Measurements from ENCODE around the gene OR4K13. TPM values are rescaled to one million over a fixed set of nuclear protein-coding genes. Genes with fewer than 3 reads are reported as not detected.

Gene OR4K13
- total RNA-seq, 1 experiment from 2014 or later: not detected

DNA sequence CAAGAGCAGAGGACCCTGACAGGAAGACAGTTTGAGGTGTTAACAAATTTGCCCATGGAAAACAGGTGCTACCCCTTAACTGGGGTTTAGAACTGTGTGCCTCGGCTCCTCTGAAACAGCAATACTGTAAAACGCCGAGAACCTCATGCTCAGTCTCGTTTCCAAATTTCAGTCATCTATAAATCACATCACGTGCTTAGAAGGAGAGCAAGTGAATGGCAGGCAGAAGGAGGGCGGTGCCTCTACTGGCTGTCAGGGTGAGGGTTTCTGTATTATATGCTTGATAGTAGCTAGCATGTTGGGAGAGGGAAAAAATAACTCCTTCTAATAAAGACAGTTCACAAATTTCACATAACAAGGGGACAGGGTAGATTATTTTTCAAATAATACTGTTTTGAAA is 4.8 kb downstream of the OR4K13 start:
- POLR2A ChIA-PET: no interaction called here

More for the DNA sequence above, 4.8 kb downstream of the OR4K13 start:
- Histone ChIP-seq H3K4me1 (ENCODE audit: control insufficient read depth in 1 of 2, insufficient read depth in 2 of 2, low read length in 2 of 2) (no peaks in the 10 kb centered on the region), H3K9ac (ENCODE audit: low read length) (no peak overlapping the region), H3K36me3 (ENCODE audit: control insufficient read depth in 1 of 2, insufficient read depth in 2 of 2, low read length in 2 of 2) (no peaks in the 10 kb centered on the region), H4K20me1 (ENCODE audit: insufficient read depth) (no peaks in the 10 kb centered on the region), H2AFZ (ENCODE audit: low read depth, low read length, poor library complexity, severe bottlenecking) (no peak overlapping the region), H3K79me2 (ENCODE audit: insufficient read depth, low read length) (no peaks in the 10 kb centered on the region), H3K4me2 (ENCODE audit: low read length) (no peak overlapping the region), H3K27ac (ENCODE audit: low read depth, low read length) (no peak overlapping the region), H3K27me3 (ENCODE audit: insufficient read depth, low read length) (no peaks in the 10 kb centered on the region), H3K9me3 (ENCODE audit: control insufficient read depth in 1 of 2, insufficient read depth in 1 of 2, low read depth in 1 of 2, low read length in 2 of 2) (peaks cover 0 to 10% of the 10 kb centered on the region in 2 experiments; a peak in 1 of 4 replicates), H3K4me3 (replicated peaks in 1 of 2; ENCODE audit: low read depth in 1 of 2, low read length in 2 of 2) (no peak overlapping the region), H3K9me2 (ENCODE audit: insufficient read depth) (no peaks in the 10 kb centered on the region)
- no TSS peak for BruUV-seq (replicated peaks)
- RAD21 ChIA-PET (ENCODE audit: low non-redundant PET in 1 of 2, low total read pairs in 2 of 2, uncharacterized antibody in 2 of 2, unreplicated experiment in 2 of 2): no interaction called here
- CTCF ChIA-PET: no interaction called here
- no peak for ATAC-seq
- no peak for TF ChIP-seq POLR2A (IDR thresholded peaks at IDR 0.05; ENCODE audit: borderline replicate concordance, extremely low read depth, insufficient read depth, insufficient read length)
- no peak for TF ChIP-seq RAD21 (IDR thresholded peaks at IDR 0.05; ENCODE audit: low read depth)
- no peak for TF ChIP-seq EGR1 (IDR thresholded peaks at IDR 0.05; ENCODE audit: low read depth)
- TF ChIP-seq, protein P1, sequence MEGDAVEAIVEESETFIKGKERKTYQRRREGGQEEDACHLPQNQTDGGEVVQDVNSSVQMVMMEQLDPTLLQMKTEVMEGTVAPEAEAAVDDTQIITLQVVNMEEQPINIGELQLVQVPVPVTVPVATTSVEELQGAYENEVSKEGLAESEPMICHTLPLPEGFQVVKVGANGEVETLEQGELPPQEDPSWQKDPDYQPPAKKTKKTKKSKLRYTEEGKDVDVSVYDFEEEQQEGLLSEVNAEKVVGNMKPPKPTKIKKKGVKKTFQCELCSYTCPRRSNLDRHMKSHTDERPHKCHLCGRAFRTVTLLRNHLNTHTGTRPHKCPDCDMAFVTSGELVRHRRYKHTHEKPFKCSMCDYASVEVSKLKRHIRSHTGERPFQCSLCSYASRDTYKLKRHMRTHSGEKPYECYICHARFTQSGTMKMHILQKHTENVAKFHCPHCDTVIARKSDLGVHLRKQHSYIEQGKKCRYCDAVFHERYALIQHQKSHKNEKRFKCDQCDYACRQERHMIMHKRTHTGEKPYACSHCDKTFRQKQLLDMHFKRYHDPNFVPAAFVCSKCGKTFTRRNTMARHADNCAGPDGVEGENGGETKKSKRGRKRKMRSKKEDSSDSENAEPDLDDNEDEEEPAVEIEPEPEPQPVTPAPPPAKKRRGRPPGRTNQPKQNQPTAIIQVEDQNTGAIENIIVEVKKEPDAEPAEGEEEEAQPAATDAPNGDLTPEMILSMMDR (IDR thresholded peaks at IDR 0.05 in 2 of 3, conservative IDR thresholded peaks at IDR 0.05 in 1 of 3; ENCODE audit: borderline replicate concordance in 1 of 3, insufficient read depth in 1 of 3, low read depth in 2 of 3, low read length in 2 of 3): no peak
- TF ChIP-seq EZH2 (IDR thresholded peaks at IDR 0.05): no peak
- TF ChIP-seq TCF7L2 (IDR thresholded peaks at IDR 0.05; ENCODE audit: borderline replicate concordance, extremely low read depth, insufficient read depth, insufficient read length): no peak
- TF ChIP-seq, protein P2, sequence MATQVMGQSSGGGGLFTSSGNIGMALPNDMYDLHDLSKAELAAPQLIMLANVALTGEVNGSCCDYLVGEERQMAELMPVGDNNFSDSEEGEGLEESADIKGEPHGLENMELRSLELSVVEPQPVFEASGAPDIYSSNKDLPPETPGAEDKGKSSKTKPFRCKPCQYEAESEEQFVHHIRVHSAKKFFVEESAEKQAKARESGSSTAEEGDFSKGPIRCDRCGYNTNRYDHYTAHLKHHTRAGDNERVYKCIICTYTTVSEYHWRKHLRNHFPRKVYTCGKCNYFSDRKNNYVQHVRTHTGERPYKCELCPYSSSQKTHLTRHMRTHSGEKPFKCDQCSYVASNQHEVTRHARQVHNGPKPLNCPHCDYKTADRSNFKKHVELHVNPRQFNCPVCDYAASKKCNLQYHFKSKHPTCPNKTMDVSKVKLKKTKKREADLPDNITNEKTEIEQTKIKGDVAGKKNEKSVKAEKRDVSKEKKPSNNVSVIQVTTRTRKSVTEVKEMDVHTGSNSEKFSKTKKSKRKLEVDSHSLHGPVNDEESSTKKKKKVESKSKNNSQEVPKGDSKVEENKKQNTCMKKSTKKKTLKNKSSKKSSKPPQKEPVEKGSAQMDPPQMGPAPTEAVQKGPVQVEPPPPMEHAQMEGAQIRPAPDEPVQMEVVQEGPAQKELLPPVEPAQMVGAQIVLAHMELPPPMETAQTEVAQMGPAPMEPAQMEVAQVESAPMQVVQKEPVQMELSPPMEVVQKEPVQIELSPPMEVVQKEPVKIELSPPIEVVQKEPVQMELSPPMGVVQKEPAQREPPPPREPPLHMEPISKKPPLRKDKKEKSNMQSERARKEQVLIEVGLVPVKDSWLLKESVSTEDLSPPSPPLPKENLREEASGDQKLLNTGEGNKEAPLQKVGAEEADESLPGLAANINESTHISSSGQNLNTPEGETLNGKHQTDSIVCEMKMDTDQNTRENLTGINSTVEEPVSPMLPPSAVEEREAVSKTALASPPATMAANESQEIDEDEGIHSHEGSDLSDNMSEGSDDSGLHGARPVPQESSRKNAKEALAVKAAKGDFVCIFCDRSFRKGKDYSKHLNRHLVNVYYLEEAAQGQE (IDR thresholded peaks at IDR 0.05; ENCODE audit: low read depth): no peak
- TF ChIP-seq, protein P3, sequence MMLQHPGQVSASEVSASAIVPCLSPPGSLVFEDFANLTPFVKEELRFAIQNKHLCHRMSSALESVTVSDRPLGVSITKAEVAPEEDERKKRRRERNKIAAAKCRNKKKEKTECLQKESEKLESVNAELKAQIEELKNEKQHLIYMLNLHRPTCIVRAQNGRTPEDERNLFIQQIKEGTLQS (IDR thresholded peaks at IDR 0.05): no peak
- TF ChIP-seq ELF1 (IDR thresholded peaks at IDR 0.05; ENCODE audit: borderline replicate concordance, low read depth): no peak
- TF ChIP-seq JUND (IDR thresholded peaks at IDR 0.05): no peak
- no peak for TF ChIP-seq CBX3 (IDR thresholded peaks at IDR 0.05; ENCODE audit: low read depth)
- no peak for TF ChIP-seq ZNF274 (IDR thresholded peaks at IDR 0.05; ENCODE audit: low read depth, low read length)
- TF ChIP-seq ZFX (IDR thresholded peaks at IDR 0.05): no peak
- TF ChIP-seq CEBPB (IDR thresholded peaks at IDR 0.05; ENCODE audit: low read depth): no peak
- intact Hi-C loops (cut with micrococcal nuclease): no loop called here
- no peak for DNase-seq (ENCODE audit: low read depth, low spot score)
